OCI-LY1 (cell line): ENCODE results near the gene EXOSC3.
A peak's percentile ranks its signal among the peaks of the same experiment; 100 is the strongest.
"Not testable (repeated sequence)": the region's sequence is repeated elsewhere in the genome, so short reads cannot be mapped to it uniquely, and the experiment has no call there.

Experiments used
- H2AFZ ChIP-seq: fragments of 200-600 bp; sonication (generic), shearing (Covaris generic); 2 replicates; pipeline ENCODE4 v1.6.0; 2014; ENCODE audit warnings: antibody characterized with exemption, mild to moderate bottlenecking, low read length
- H3F3A ChIP-seq: fragments of 200-600 bp; sonication (generic), shearing (Covaris generic); 2 replicates; pipeline ENCODE4 v1.6.0; 2014; ENCODE audit warnings: mild to moderate bottlenecking, antibody characterized with exemption, low read length, moderate library complexity; ENCODE audit not compliant: insufficient read depth
- H3K27ac ChIP-seq: fragments of 200-600 bp; sonication (generic); 2 replicates; pipeline ENCODE4 v1.5.1; 2014; ENCODE audit warnings: low read length, mixed run types, mild to moderate bottlenecking, low read depth; ENCODE audit not compliant: poor library complexity, severe bottlenecking
- H3K27me3 ChIP-seq: fragments of 200-600 bp; sonication (generic); 2 replicates; pipeline ENCODE4 v1.6.0; 2014; ENCODE audit warnings: antibody characterized with exemption, mild to moderate bottlenecking, low read length, moderate library complexity; ENCODE audit not compliant: insufficient read depth
- H3K36me3 ChIP-seq: fragments of 200-600 bp; sonication (generic); 2 replicates; pipeline ENCODE4 v1.6.1; 2014; ENCODE audit warnings: mild to moderate bottlenecking, antibody characterized with exemption, low read length, moderate library complexity, mixed read lengths; ENCODE audit not compliant: insufficient read depth
- H3K4me1 ChIP-seq: fragments of 200-600 bp; sonication (generic); 2 replicates; pipeline ENCODE4 v1.5.1; 2014; ENCODE audit warnings: mild to moderate bottlenecking, low read length, moderate library complexity; ENCODE audit not compliant: insufficient read depth, severe bottlenecking
- H3K4me2 ChIP-seq: fragments of 200-600 bp; sonication (generic), shearing (Covaris generic); 2 replicates; pipeline ENCODE4 v1.6.1; 2014; ENCODE audit warnings: low read length
- H3K4me3 ChIP-seq: fragments of 200-600 bp; sonication (generic); 2 replicates; pipeline ENCODE4 v1.5.1; 2014; ENCODE audit warnings: low read length, low read depth, mild to moderate bottlenecking, mixed read lengths; ENCODE audit not compliant: poor library complexity, severe bottlenecking
- H3K79me2 ChIP-seq: fragments of 200-600 bp; shearing (Covaris generic); 2 replicates; pipeline ENCODE4 v1.6.1; 2016; ENCODE audit warnings: mixed run types, low read length, mixed read lengths; ENCODE audit not compliant: insufficient read depth
- H3K9ac ChIP-seq: fragments of 200-600 bp; sonication (generic), shearing (Covaris generic); 2 replicates; pipeline ENCODE4 v1.6.1; 2014; ENCODE audit warnings: mild to moderate bottlenecking, low read length, mixed read lengths
- H3K9me2 ChIP-seq: fragments of 200-600 bp; sonication (generic), shearing (Covaris generic); 2 replicates; pipeline ENCODE4 v1.6.1; 2014; ENCODE audit warnings: low read depth, mild to moderate bottlenecking, low read length, mixed read lengths
- H3K9me3 ChIP-seq: fragments of 200-600 bp; shearing (Covaris generic); 2 replicates; pipeline ENCODE4 v1.6.1; 2014; ENCODE audit warnings: low read length, mixed read lengths
- H4K20me1 ChIP-seq: fragments of 200-600 bp; sonication (generic), shearing (Covaris generic); 2 replicates; pipeline ENCODE4 v1.6.0; 2016; ENCODE audit warnings: mild to moderate bottlenecking, low read length; ENCODE audit not compliant: insufficient read depth
- EZH2 ChIP-seq: fragments of 200-600 bp; sonication (generic), shearing (Covaris generic); IDR thresholded peaks from 2 replicates; pipeline ENCODE4 v1.8.0; 2017; ENCODE audit warnings: borderline replicate concordance, mixed run types, mild to moderate bottlenecking, antibody characterized with exemption, low read length, moderate library complexity, mixed read lengths
- TF ChIP-seq, protein P1 (sequence below): fragments of 200-600 bp; sonication (generic), shearing (Covaris generic); IDR thresholded peaks from 2 replicates; pipeline ENCODE4 v1.5.1; 2017; ENCODE audit warnings: mild to moderate bottlenecking, antibody characterized with exemption, low read length, moderate library complexity, mixed read lengths

The EXOSC3 gene

DNA sequence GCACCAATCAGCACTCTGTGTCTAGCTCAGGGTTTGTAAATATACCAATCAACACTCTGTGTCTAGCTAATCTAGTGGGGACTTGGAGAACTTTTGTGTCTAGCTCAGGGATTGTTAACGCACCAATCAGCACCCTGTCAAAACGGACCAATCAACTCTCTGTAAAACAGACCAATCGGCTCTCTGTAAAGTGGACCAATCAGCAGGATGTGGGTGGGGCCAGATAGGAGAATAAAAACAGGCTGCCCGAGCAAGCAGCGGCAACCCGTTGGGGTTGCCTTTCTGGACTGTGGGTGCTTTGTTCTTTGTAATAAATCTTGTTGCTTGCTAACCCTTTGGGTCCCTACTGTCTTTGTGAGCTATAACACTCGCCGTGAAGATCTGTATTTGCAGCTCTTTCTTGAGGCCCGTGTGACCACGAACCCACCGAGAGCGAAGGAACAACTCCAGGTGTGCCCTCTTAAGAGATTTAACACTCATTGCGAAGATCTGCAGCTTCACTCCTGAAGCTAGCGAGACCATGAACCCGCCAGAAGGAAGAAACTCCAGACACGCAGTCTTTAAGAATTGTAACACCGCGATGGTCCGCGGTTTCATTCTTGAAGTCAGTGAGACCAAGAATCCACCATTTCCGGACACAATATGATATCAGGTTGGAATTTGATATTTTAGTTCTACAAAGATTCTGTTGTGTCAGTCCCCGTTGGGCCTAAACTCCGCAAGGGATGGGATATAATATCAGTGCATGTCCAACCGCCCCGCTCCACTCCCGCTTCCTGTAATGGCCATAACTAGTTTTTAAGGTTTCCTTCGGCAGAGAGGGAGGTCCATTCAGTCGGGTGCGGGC, 32.0 kb downstream of the EXOSC3 start:
- TF ChIP-seq EZH2: no peak
- TF ChIP-seq, protein P1, sequence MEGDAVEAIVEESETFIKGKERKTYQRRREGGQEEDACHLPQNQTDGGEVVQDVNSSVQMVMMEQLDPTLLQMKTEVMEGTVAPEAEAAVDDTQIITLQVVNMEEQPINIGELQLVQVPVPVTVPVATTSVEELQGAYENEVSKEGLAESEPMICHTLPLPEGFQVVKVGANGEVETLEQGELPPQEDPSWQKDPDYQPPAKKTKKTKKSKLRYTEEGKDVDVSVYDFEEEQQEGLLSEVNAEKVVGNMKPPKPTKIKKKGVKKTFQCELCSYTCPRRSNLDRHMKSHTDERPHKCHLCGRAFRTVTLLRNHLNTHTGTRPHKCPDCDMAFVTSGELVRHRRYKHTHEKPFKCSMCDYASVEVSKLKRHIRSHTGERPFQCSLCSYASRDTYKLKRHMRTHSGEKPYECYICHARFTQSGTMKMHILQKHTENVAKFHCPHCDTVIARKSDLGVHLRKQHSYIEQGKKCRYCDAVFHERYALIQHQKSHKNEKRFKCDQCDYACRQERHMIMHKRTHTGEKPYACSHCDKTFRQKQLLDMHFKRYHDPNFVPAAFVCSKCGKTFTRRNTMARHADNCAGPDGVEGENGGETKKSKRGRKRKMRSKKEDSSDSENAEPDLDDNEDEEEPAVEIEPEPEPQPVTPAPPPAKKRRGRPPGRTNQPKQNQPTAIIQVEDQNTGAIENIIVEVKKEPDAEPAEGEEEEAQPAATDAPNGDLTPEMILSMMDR: no peak
- Histone ChIP-seq H3F3A (no peaks in the 10 kb centered on the region), H4K20me1 (no peaks in the 10 kb centered on the region), H3K4me1 (peaks cover 15% of the 10 kb centered on the region), H3K9me3 (no peaks in the 10 kb centered on the region), H3K9ac (peak overlapping the region; percentile 98), H3K27ac (no peak overlapping the region), H3K79me2 (no peaks in the 10 kb centered on the region), H3K36me3 (peaks cover 9% of the 10 kb centered on the region; the same call in 1 of the 2 replicates), H3K27me3 (no peaks in the 10 kb centered on the region), H2AFZ (peak overlapping the region; percentile 71; the same call in 1 of the 2 replicates), H3K4me3 (peak overlapping the region; percentile 97), H3K4me2 (peak overlapping the region; percentile 100), H3K9me2 (no peaks in the 10 kb centered on the region)

DNA sequence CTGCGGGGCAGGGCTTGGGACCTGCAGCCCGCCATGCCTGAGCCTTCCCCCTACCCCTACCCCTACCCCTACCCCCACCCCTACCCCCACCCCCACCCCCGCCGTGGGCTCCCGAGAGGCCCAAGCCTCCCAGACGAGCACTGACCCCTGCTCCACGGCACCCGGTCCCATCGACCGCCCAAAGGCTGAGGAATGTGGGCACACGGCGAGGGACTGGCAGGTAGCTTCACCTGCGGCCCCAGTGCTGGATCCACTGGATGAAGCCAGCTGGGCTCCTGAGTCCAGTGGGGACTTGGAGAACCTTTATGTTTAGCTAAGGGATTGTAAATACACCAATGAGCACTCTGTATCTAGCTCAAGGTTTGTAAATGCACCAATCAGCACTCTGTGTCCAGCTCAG, 32.8 kb downstream of the EXOSC3 start:
- H3K27me3 ChIP-seq, H4K20me1 ChIP-seq, H3K9me3 ChIP-seq, H3K4me2 ChIP-seq, H3K36me3 ChIP-seq, H3K27ac ChIP-seq, H3K9me2 ChIP-seq, H3F3A ChIP-seq, H3K4me3 ChIP-seq, H2AFZ ChIP-seq, H3K9ac ChIP-seq, H3K79me2 ChIP-seq: not testable (repeated sequence)
- peaks cover 15% of the 10 kb centered on the region for H3K4me1 ChIP-seq

DNA sequence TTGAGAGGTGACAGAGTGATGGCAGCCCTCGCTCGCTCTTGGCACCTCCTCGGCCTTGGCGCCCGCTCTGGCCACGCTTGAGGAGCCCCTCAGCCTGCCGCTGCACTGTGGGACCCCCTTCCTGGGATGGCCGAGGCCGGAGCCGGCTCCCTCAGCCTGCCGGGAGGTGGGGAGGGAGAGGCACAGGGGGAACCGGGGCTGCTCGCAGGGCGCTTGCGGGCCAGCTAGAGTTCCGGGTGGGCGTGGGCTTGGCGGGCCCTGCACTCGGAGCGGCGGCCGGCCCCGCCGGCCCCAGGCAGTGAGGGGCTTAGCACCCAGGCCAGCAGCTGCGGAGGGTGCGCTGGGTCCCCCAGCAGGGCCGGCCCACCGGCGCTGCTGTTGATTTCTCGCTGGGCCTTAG, 33.2 kb downstream of the EXOSC3 start:
- not testable (repeated sequence) for H3K27me3 ChIP-seq, H4K20me1 ChIP-seq, H3K79me2 ChIP-seq, H3K9me3 ChIP-seq, H3K4me2 ChIP-seq, H3K9ac ChIP-seq, H3K9me2 ChIP-seq, H3F3A ChIP-seq, H3K36me3 ChIP-seq, H3K4me3 ChIP-seq, H2AFZ ChIP-seq, H3K27ac ChIP-seq
- peaks cover 15% of the 10 kb centered on the region for H3K4me1 ChIP-seq

DNA sequence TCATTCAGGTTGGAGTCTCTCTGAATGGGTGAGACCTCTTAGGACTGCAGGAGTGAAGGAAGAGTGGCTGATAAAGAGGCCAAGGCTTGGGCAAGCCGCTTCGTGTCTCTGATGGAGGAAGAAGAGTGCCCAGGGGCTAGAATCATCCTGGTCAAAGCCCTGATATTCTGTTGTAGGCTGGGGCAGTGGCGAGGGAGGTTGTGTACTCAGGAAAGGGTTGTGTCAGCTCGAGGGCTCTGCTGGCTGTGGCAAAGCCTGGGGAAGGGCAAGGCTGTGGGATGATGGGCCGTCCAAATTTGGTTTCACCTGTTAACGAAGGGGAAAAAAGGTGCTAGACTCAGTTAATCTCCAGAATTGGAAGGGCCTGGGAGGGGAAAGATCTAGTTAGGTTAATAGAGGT, 33.7 kb downstream of the EXOSC3 start:
- H3K27me3 ChIP-seq: no peaks in the 10 kb centered on the region
- H2AFZ ChIP-seq: no peak overlapping the region
- no peak overlapping the region for H3K27ac ChIP-seq
- H3K4me1 ChIP-seq: peaks cover 15% of the 10 kb centered on the region
- TF ChIP-seq EZH2: no peak
- TF ChIP-seq, protein P1: no peak
- H3K4me3 ChIP-seq: no peak overlapping the region
- no peak overlapping the region for H3K9ac ChIP-seq
- H3K36me3 ChIP-seq: no peaks in the 10 kb centered on the region
- H3K79me2 ChIP-seq: no peaks in the 10 kb centered on the region
- no peaks in the 10 kb centered on the region for H4K20me1 ChIP-seq
- no peaks in the 10 kb centered on the region for H3K9me2 ChIP-seq
- no peaks in the 10 kb centered on the region for H3F3A ChIP-seq
- no peaks in the 10 kb centered on the region for H3K9me3 ChIP-seq
- H3K4me2 ChIP-seq: no peak overlapping the region
